Pancreas (tissue), 10 donors: ENCODE measurements around the gene NXPH2. TPM values are rescaled to one million over a fixed set of nuclear protein-coding genes. Genes with fewer than 3 reads are reported as not detected.

Experiments used
- ATAC-seq, 4 donors: fragments of 200-7000 bp; cut with Tn5 transposase; one replicate each; pipeline versions ENCODE4 v1.8.0 to v1.9.1; 2020; ENCODE audit warnings: mild to moderate bottlenecking in 4 of 4, moderate library complexity in 4 of 4
- DNase-seq, 6 donors: peaks; one replicate each; pipeline ENCODE4 v3.0.0-alpha.2; 2020
- FAIRE-seq: peaks from 2 replicates; lab custom pipeline; 2012; peaks lifted over from hg19 to GRCh38; lab: Jason Lieb, UNC
- H3K27ac ChIP-seq, 4 donors: fragments of 200-600 bp; sonication (generic); 1 replicate in 3 of 4; 2 replicates in 1 of 4; pipeline versions ENCODE4 v1.5.0 to v1.8.0; 2020
- H3K27me3 ChIP-seq, 4 donors: fragments of 200-600 bp; one replicate each; pipeline ENCODE4 v1.8.0; 2021
- H3K36me3 ChIP-seq, 3 donors: fragments of 200-600 bp; sonication (generic) in 1 of 3; one replicate each; pipeline versions ENCODE4 v1.5.0 to v1.8.0; 2020 to 2021
- H3K4me1 ChIP-seq, 3 donors: fragments of 200-600 bp; one replicate each; pipeline ENCODE4 v1.8.0; 2021
- H3K4me3 ChIP-seq, 4 donors: fragments of 200-600 bp; sonication (generic) in 2 of 4; one replicate each; pipeline versions ENCODE4 v1.5.0 to v1.8.0; 2020 to 2021
- H3K9me3 ChIP-seq, 4 donors: fragments of 200-600 bp; one replicate each; pipeline ENCODE4 v1.8.0; 2021
- CTCF ChIP-seq, 4 donors: fragments of 200-600 bp; sonication (generic) in 3 of 4; IDR thresholded peaks; one replicate each; pipeline versions ENCODE4 v1.5.0 to v1.8.0; 2021; ENCODE audit warnings: antibody characterized with exemption in 4 of 4
- WGBS, 2 donors: extraction: QIAGEN DNeasy Blood & Tissue Kit; methylation state at CpG; one replicate each; pipeline ENCODE4 v1.1.7; 2013; 5-methylcytosine and 5-hydroxymethylcytosine counted together
- intact Hi-C, 3 donors: fragments of 100-400 bp; cut with DNase I; formaldehyde crosslinking; loops; one replicate each; pipeline versions ENCODE4 v1.11.1 to v1.14.2; 2022
- polyA plus RNA-seq, 2 donors: library from polyadenylated mRNA; stranded (reverse); fragments of 200-250 nt; gene quantifications; one replicate each; pipeline ENCODE4 v1.2.3, GENCODE V29; 2013
- total RNA-seq, 6 donors: library from RNA; stranded (reverse); fragmentation: NEBNext Ultra II Directional in 4 of 6; extraction: Animal tissue kit (Norgen Biotek cat#: 25700) in 4 of 6; gene quantifications; one replicate each; pipeline versions ENCODE4 v1.2.1 to v1.2.4, GENCODE V29; 2021 to 2023
- donor health status: healthy with polysubstance abuse.
- donor health status: DM: no; HTN: no; CAD: no; lungs with moderate emphysema.
- donor health status: DM: no; HTN: no; CAD: no.
- donor health status: control.
- donor health status: control.
- donor health status: Bipolar disorder and iron deficiency.
- donor health status: DM: yes; HTN: yes; CAD: no.
- donor health status: DM: no; HTN: no; CAD: no.
- donor health status: DM: no; HTN: no; CAD: no.
- donor health status: DM: yes; HTN: yes; CAD: no.

The NXPH2 gene
- total and polyA plus RNA-seq, 8 donors = 0.19 TPM; not detected in 7

DNA sequence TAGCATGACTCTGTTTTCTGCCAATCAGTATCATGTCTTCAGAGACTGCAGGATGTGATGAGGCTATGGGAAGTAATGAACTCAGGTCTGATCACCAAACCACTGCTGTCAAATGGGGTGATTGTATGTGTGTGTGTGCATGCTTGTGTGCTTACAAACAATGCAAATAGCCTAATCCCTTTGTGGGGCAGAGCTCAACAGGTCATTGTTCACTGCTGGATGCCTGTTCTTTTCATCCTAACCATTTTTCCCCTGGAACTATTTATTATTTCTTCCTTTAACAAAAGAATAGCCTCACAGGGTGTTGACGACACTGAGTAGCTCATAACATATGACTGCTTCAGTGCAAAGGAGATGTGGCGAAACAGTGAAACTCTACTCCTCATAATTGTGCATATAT lies 55.9 kb downstream of the NXPH2 start:
- Histone ChIP-seq H3K4me3 (no peak overlapping the region), H3K36me3 (no peaks in the 10 kb centered on the region), H3K27me3 (no peaks in the 10 kb centered on the region), H3K9me3 (no peaks in the 10 kb centered on the region), H3K4me1 (peaks cover 5 to 17% (median 10%) of the 10 kb centered on the region in 3 donors), H3K27ac (no peak overlapping the region)
- 83 to 88% methylated on average over 2 of the region's 2 CpGs for WGBS, 2 donors
- intact Hi-C loops = no loop called here
- FAIRE-seq = no peak
- DNase-seq = no peak
- TF ChIP-seq CTCF (IDR thresholded peaks at IDR 0.05) = no peak
- no peak for ATAC-seq

GRCh38 chr2:138723196-138723987 lies 56.8 kb downstream of the NXPH2 start:
- Histone ChIP-seq H3K36me3 (no peaks in the 10 kb centered on the region), H3K9me3 (no peaks in the 10 kb centered on the region), H3K4me3 (no peak overlapping the region), H3K27ac (no peak overlapping the region), H3K4me1 (peaks cover 5 to 17% (median 10%) of the 10 kb centered on the region in 3 donors), H3K27me3 (no peaks in the 10 kb centered on the region)
- ATAC-seq (no peak), FAIRE-seq (no peak), DNase-seq (no peak)
- TF ChIP-seq CTCF (IDR thresholded peaks at IDR 0.05) = no peak
- 91 to 92% methylated on average over 7 of the region's 7 CpGs for WGBS, 2 donors
- intact Hi-C loops = no loop called here

GRCh38 chr2:138722316-138722715 lies 57.9 kb downstream of the NXPH2 start:
- Histone ChIP-seq H3K27ac (no peak overlapping the region), H3K4me1 (peaks cover 5 to 17% (median 10%) of the 10 kb centered on the region in 3 donors), H3K27me3 (no peaks in the 10 kb centered on the region), H3K9me3 (no peaks in the 10 kb centered on the region), H3K4me3 (no peak overlapping the region), H3K36me3 (no peaks in the 10 kb centered on the region)
- FAIRE-seq (no peak), ATAC-seq (no peak), DNase-seq (no peak)
- no peak for TF ChIP-seq CTCF (IDR thresholded peaks at IDR 0.05)
- intact Hi-C loops = no loop called here
- WGBS, 2 donors = 84 to 88% methylated on average over 4 of the region's 4 CpGs

DNA sequence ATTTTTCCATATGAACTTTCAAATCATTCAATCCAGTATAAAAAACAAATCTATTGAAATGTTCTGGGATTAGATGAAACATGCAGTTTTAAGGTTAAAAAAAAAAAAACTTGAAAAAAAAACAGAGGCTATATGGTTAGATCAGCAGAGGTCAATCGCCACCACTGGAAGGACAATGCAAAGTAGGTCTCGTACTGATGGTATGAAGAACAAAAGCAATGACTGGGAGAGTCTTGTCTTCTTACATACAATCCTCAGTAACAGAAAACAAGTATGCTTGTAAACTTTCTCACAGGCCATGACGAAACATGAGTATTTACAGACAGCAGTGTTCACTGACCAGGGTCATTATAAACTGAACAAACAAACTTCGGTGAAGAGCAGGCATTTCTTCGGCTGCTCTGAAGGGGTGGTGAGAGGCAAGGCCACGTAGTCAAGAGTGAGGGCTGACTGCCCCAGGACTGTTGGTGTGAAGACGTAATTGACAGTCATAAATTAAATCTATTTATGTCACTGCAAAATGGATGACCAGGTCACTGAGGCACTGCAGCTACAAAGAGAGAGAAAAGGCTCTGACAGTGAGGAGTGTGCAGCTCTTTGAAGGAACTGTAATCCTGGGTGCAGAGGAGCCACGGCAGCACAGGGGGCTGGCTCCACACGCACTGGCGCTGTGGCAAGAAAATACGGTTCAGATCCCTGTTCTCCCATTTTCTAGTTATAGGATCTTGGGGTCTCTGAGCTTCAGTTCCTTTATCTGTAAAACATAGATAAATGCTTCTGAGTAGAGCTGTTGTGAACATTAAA lies 60.0 kb downstream of the NXPH2 start:
- intact Hi-C loops = no loop called here
- Histone ChIP-seq H3K4me3 (no peak overlapping the region), H3K27ac (no peak overlapping the region), H3K27me3 (no peaks in the 10 kb centered on the region), H3K4me1 (peaks cover 5 to 12% (median 10%) of the 10 kb centered on the region in 3 donors), H3K36me3 (no peaks in the 10 kb centered on the region), H3K9me3 (no peaks in the 10 kb centered on the region)
- ATAC-seq (no peak), FAIRE-seq (no peak), DNase-seq (no peak)
- 87 to 91% methylated on average over 11 of the region's 11 CpGs for whole genome bisulfite sequencing, 2 donors
- TF ChIP-seq CTCF (IDR thresholded peaks at IDR 0.05) = no peak
